ENCODE measurements around the gene PRR14L. TPM values are rescaled to one million over a fixed set of nuclear protein-coding genes. Genes with fewer than 3 reads are reported as not detected.
"Not testable (repeated sequence)": the region's sequence is repeated elsewhere in the genome, so short reads cannot be mapped to it uniquely, and the experiment has no call there.

Gene PRR14L
- 10 to 100 TPM; 61.7 to 64.6 (median 63.5) TPM for total RNA-seq
- long read RNA-seq, donor 1, partial matches to known transcripts = 2 of 7 reads
- long read RNA-seq, donor 1, other reads (novel, unspliced or antisense) = 3 of 7 reads
- long read RNA-seq, donor 2, partial matches to known transcripts = 3 of 8 reads
- long read RNA-seq, donor 2, other reads (novel, unspliced or antisense) = 4 of 8 reads

DNA sequence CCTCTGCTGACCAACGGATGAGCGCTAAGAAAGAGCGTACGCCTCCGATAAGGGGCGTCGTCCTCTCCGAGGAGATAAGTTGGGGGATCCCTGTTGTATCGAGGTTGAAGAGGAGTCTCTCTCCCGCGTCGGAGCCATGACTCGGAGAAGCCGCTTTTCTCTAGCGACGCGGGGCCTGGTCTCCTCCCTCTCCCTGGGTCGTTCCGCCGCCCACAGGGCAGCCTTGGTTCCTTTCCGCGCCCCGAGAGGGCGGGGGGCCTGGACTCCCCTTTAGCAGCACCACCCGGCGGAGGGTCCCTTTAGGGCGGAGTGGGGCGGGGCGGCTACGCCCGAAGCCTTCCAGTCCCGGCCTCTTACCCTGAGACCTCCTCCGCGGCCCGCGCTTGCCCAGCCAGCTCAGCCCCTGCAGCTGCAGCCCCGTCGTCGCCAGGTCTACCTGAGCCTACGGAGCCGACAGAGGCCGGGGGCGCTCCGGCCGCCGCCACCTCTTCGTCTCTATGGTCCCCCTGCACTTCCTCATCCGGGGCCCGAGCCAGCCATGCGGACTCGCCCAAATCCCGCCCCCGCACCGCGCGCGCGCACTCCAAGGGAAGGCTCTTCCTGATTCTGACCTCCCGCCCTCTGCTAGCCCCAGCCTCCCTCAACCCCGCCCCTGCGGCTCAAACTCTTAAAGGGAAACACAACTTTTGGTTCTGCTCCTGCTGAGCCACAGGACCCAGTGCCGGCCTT lies at the start of gene PRR14L:
PRR14L (minus strand) TSS at position 497 of the 729 bp plus-strand sequence. CDS start 11,272 bp downstream, outside the sequence.
- Histone ChIP-seq H3K4me1 (ENCODE audit: low read depth) (peaks cover 22% of the 10 kb centered on the region), H3K4me3 (peak within 1 kb of the TSS; percentile 100), H3K36me3 (ENCODE audit: low read depth) (no peaks in the 10 kb centered on the region), H3K9me3 (no peaks in the 10 kb centered on the region)
- ATAC-seq (peak; percentile 87), DNase-seq (peak; percentile 99)
- intact Hi-C loops (cut with DNase I, micrococcal nuclease) = loop anchor here in 1 of 2 donors (10.0 kb wide), 1 partner anchor 195 kb away; the partner anchor contains the start of gene YWHAH
- TF ChIP-seq, protein P1, sequence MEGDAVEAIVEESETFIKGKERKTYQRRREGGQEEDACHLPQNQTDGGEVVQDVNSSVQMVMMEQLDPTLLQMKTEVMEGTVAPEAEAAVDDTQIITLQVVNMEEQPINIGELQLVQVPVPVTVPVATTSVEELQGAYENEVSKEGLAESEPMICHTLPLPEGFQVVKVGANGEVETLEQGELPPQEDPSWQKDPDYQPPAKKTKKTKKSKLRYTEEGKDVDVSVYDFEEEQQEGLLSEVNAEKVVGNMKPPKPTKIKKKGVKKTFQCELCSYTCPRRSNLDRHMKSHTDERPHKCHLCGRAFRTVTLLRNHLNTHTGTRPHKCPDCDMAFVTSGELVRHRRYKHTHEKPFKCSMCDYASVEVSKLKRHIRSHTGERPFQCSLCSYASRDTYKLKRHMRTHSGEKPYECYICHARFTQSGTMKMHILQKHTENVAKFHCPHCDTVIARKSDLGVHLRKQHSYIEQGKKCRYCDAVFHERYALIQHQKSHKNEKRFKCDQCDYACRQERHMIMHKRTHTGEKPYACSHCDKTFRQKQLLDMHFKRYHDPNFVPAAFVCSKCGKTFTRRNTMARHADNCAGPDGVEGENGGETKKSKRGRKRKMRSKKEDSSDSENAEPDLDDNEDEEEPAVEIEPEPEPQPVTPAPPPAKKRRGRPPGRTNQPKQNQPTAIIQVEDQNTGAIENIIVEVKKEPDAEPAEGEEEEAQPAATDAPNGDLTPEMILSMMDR (IDR thresholded peaks at IDR 0.05) = no peak

DNA sequence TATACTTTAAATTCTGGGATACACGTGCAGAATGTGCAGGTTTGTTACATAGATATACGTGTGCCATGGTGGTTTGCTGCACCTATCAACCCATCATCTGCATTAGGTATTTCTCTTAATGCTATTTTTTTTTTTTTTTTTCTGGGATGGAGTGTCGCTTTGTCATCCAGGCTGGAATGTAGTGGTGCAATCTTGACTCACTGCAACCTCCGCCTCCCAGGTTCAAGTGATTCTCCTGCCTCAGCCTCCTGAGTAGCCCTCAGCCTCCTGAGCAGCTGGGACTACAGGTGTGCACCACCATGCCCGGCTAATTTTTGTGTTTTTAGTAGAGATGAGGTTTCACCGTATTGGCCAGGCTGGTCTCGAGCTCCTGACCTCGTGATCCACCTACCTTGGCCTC lies 49.4 kb upstream of the PRR14L start:
- H3K4me3 ChIP-seq; H3K4me1 ChIP-seq (ENCODE audit: low read depth); ATAC-seq; DNase-seq; H3K9me3 ChIP-seq; intact Hi-C loops (cut with DNase I, micrococcal nuclease); H3K36me3 ChIP-seq (ENCODE audit: low read depth): not testable (repeated sequence)

DNA sequence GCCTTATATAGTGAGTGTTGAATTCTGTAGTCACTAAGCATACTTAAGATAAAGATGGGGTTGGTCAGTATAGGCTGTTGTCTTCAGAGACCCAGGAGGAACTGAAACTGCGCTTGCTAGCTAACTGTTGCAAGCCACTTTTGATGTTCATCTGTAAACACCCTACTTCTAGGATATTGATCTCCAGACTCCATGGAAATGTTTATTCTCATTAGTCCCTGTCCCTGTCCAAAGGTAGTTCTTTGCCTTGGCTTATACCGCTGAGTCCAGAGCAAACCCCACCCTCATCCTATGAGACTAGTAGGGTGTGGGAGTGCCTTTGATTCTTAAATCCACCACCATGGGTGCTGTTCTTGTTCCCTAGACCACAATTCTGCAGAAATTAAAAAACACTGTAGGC lies 40.3 kb upstream of the PRR14L start:
- H3K4me3 ChIP-seq = no peak overlapping the region
- TF ChIP-seq, protein P1 (IDR thresholded peaks at IDR 0.05) = no peak
- peak; percentile 36 for ATAC-seq
- intact Hi-C loops (cut with DNase I, micrococcal nuclease) = no loop called here
- H3K36me3 ChIP-seq (ENCODE audit: low read depth) = no peaks in the 10 kb centered on the region
- H3K4me1 ChIP-seq (ENCODE audit: low read depth) = no peaks in the 10 kb centered on the region
- peak in 1 of 3 donors; percentile 6 for DNase-seq
- H3K9me3 ChIP-seq = no peaks in the 10 kb centered on the region

DNA sequence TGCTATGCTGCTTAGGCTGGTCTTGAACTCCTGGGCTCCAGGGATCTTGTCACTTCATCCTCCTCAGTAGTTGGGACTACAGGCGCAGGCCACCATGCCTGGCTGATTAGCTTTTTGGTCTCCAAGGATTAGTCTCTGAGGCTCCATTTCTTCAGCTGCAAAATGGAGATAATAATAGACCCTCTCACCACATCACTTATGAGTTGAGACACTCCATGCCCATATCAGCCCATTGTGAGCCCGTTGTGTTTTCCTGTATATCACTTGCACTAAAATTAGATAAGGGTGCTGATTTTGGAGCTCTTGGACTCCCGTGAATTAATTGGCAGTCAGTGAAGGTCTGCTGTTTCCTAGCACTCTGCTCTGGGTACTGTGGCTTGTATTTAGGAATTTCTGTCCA lies 39.9 kb upstream of the PRR14L start:
- no peak for ATAC-seq
- H3K4me3 ChIP-seq = no peak overlapping the region
- intact Hi-C loops (cut with DNase I, micrococcal nuclease) = no loop called here
- TF ChIP-seq, protein P1 (IDR thresholded peaks at IDR 0.05) = no peak
- no peaks in the 10 kb centered on the region for H3K36me3 ChIP-seq (ENCODE audit: low read depth)
- DNase-seq = no peak
- H3K9me3 ChIP-seq = no peaks in the 10 kb centered on the region
- H3K4me1 ChIP-seq (ENCODE audit: low read depth) = no peaks in the 10 kb centered on the region

DNA sequence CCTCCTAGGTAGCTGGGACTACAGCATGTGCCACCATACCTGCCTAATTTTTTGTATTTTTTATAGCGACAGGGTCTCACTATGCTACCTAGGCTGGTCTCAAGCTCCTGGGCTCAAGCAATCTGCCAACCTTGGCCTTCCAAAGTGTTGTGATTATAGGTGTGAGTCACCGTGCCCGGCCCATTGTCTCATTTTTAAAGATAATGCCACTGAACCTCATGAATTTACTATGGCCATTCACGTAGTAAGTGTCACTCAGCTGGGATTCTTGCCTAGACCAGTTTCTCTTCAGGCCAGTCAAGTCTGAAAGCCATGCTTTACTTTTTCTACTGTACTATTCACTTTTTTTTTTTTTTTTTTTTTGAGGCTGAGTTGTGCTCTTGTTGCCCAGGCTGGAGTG lies 26.3 kb upstream of the PRR14L start:
- Histone ChIP-seq H3K9me3 (no peaks in the 10 kb centered on the region), H3K4me3 (no peak overlapping the region), H3K4me1 (ENCODE audit: low read depth) (no peaks in the 10 kb centered on the region), H3K36me3 (ENCODE audit: low read depth) (peaks cover 13% of the 10 kb centered on the region)
- DNase-seq (no peak), ATAC-seq (no peak)
- intact Hi-C loops (cut with DNase I, micrococcal nuclease) = no loop called here
- TF ChIP-seq, protein P1 (IDR thresholded peaks at IDR 0.05) = no peak

DNA sequence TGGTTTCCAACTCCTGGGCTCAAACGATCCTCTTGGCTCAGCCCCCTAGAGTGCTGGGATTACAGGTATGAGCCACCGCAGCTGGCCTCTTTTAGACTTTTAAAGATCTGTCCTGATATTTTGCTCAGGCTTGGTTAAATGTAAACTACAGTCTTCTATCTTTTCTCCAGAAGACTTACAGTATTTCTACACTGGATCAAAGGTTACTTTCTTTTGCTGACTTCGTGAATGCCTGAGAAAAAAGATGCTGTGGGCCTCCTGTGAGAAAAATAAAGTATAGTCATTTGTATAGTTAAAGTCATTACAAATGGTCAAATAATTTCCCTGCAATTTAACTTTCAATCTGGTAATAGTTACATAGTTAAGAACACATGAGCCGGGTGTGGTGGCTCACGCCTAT lies 23.5 kb upstream of the PRR14L start:
- Histone ChIP-seq H3K4me3 (no peak overlapping the region), H3K4me1 (ENCODE audit: low read depth) (no peaks in the 10 kb centered on the region), H3K36me3 (ENCODE audit: low read depth) (peaks cover 7% of the 10 kb centered on the region), H3K9me3 (no peaks in the 10 kb centered on the region)
- DNase-seq (no peak), ATAC-seq (no peak)
- TF ChIP-seq, protein P1 (IDR thresholded peaks at IDR 0.05) = no peak
- intact Hi-C loops (cut with DNase I, micrococcal nuclease) = no loop called here
